HEK293 (cell line): ENCODE data around the gene BLTP3A.

Source experiments
- CTCF ChIA-PET: fragments of 350-600 bp; formaldehyde crosslinking; extraction: SDS; loops from one replicate; lab custom pipeline; 2021; ENCODE audit warnings: antibody characterized with exemption; lab: Yijun Ruan, JAX
- POLR2A ChIA-PET: fragments of 300-600 bp; formaldehyde crosslinking; extraction: SDS; loops from one replicate; lab custom pipeline; 2020; ENCODE audit warnings: antibody characterized with exemption, inconsistent platforms; lab: Yijun Ruan, JAX
- H3K27ac ChIP-seq: fragments of 200-500 bp; sonication (Bioruptor generic); 2 replicates; pipeline ENCODE4 v1.5.1; 2014; ENCODE audit warnings: low read depth, low read length, control low read depth, inconsistent platforms; ENCODE audit errors: extremely low read depth
- H3K36me3 ChIP-seq, 2 experiments: fragments of 200-500 bp in 1 of 2; sonication (Bioruptor generic) in 1 of 2; 1 replicate in 1 of 2; 2 replicates in 1 of 2; pipeline ENCODE4 v1.5.1; 2014 to 2017; ENCODE audit warnings: inconsistent platforms in 2 of 2, low read length in 2 of 2; ENCODE audit not compliant: control insufficient read depth in 2 of 2, insufficient read depth in 1 of 2
- H3K4me1 ChIP-seq: fragments of 200-500 bp; sonication (Bioruptor generic); 2 replicates; pipeline ENCODE4 v1.5.1; 2014; ENCODE audit warnings: mild to moderate bottlenecking, low read length, inconsistent platforms; ENCODE audit not compliant: control insufficient read depth, insufficient read depth
- H3K4me3 ChIP-seq: 2 replicates; pipeline ENCODE4 v1.5.1; 2011; ENCODE audit warnings: low read depth, mild to moderate bottlenecking, control low read depth, low read length, moderate library complexity
- H3K9me3 ChIP-seq: fragments of 200-500 bp; sonication (Bioruptor generic); 2 replicates; pipeline ENCODE4 v1.5.1; 2014; ENCODE audit warnings: low read depth, low read length, inconsistent platforms; ENCODE audit not compliant: control insufficient read depth, insufficient read depth
- MZF1 ChIP-seq: fragments of 450-650 bp; formaldehyde crosslinking; IDR thresholded peaks from 2 replicates; pipeline ENCODE4 v1.5.1; 2017; ENCODE audit warnings: missing biosample characterization, missing genetic modification characterization, borderline replicate concordance
- PATZ1 ChIP-seq: fragments of 450-650 bp; formaldehyde crosslinking; IDR thresholded peaks from 2 replicates; pipeline ENCODE4 v1.5.1; 2016; ENCODE audit warnings: missing biosample characterization, missing genetic modification characterization
- SCRT2 ChIP-seq: fragments of 450-650 bp; formaldehyde crosslinking; IDR thresholded peaks from 2 replicates; pipeline ENCODE4 v1.5.1; 2016; ENCODE audit warnings: missing biosample characterization, missing genetic modification characterization
- TSHZ1 ChIP-seq: fragments of 450-650 bp; formaldehyde crosslinking; IDR thresholded peaks from 2 replicates; pipeline ENCODE4 v1.5.1; 2016; ENCODE audit warnings: missing biosample characterization, missing genetic modification characterization, borderline replicate concordance
- ZBTB26 ChIP-seq: fragments of 450-650 bp; formaldehyde crosslinking; optimal IDR thresholded peaks from 2 replicates; pipeline ENCODE3; 2016; ENCODE audit warnings: missing biosample characterization, mild to moderate bottlenecking, missing genetic modification characterization
- ZNF19 ChIP-seq: fragments of 450-650 bp; formaldehyde crosslinking; IDR thresholded peaks from 2 replicates; pipeline ENCODE4; 2016; ENCODE audit warnings: missing biosample characterization, missing genetic modification characterization, low read depth
- ZNF629 ChIP-seq: fragments of 450-650 bp; formaldehyde crosslinking; IDR thresholded peaks from 2 replicates; pipeline ENCODE4 v1.5.1; 2017; ENCODE audit warnings: missing biosample characterization, missing genetic modification characterization
- ZNF76 ChIP-seq: fragments of 450-650 bp; formaldehyde crosslinking; IDR thresholded peaks from 2 replicates; pipeline ENCODE4; 2016; ENCODE audit warnings: low read depth, missing biosample characterization, missing genetic modification characterization, borderline replicate concordance

The BLTP3A gene

GRCh38 chr6:34837528-34837927 is 45.6 kb downstream of the BLTP3A start:
- H3K27ac ChIP-seq = no peak overlapping the region
- TF ChIP-seq ZNF629 (tag by site-specific recombination) = no peak
- TF ChIP-seq MZF1 (tag by site-specific recombination) = no peak
- no peak for TF ChIP-seq ZNF76 (tag by site-specific recombination)
- no peak for TF ChIP-seq TSHZ1
- no peak for TF ChIP-seq ZNF19 (tag by site-specific recombination)
- TF ChIP-seq PATZ1 (tag by site-specific recombination) = no peak
- POLR2A ChIA-PET = interaction anchor here (0.6 kb wide), 1 partner anchor 16 kb away, joined by 3 read pairs; no protein-coding TSS in a partner anchor
- no peaks in the 10 kb centered on the region for H3K9me3 ChIP-seq
- H3K4me3 ChIP-seq = no peak overlapping the region
- CTCF ChIA-PET = interaction anchor here (0.5 to 0.7 kb wide), 4 partner anchors 81 to 444 kb away, joined by 3 to 4 read pairs (median 4); no protein-coding TSS in a partner anchor
- H3K4me1 ChIP-seq = no peaks in the 10 kb centered on the region
- peaks cover 26 to 45% of the 10 kb centered on the region in 2 experiments for H3K36me3 ChIP-seq

- CTCF ChIA-PET = interaction anchor here (0.8 kb wide), 1 partner anchor 15 kb away, joined by 4 read pairs; no protein-coding TSS in a partner anchor
These were observed 47.9 kb downstream of the BLTP3A start for GRCh38 chr6:34839666-34840352.

More at GRCh38 chr6:34839666-34840352, 47.9 kb downstream of the BLTP3A start:
- POLR2A ChIA-PET = no interaction called here
- H3K27ac ChIP-seq = no peak overlapping the region
- 0 out of 2 replicates have a peak, but pooled peaks have one; percentile 18 for TF ChIP-seq SCRT2 (tag by site-specific recombination)
- no peak for TF ChIP-seq ZBTB26 (tag by site-specific recombination)
- H3K9me3 ChIP-seq = no peaks in the 10 kb centered on the region
- no peaks in the 10 kb centered on the region for H3K4me1 ChIP-seq
- H3K4me3 ChIP-seq = no peak overlapping the region
- H3K36me3 ChIP-seq = peaks cover 31 to 39% of the 10 kb centered on the region in 2 experiments
